Measurements from ENCODE around the gene TMEM120B.
"Not testable (repeated sequence)": the region's sequence is repeated elsewhere in the genome, so short reads cannot be mapped to it uniquely, and the experiment has no call there.

The TMEM120B gene

DNA sequence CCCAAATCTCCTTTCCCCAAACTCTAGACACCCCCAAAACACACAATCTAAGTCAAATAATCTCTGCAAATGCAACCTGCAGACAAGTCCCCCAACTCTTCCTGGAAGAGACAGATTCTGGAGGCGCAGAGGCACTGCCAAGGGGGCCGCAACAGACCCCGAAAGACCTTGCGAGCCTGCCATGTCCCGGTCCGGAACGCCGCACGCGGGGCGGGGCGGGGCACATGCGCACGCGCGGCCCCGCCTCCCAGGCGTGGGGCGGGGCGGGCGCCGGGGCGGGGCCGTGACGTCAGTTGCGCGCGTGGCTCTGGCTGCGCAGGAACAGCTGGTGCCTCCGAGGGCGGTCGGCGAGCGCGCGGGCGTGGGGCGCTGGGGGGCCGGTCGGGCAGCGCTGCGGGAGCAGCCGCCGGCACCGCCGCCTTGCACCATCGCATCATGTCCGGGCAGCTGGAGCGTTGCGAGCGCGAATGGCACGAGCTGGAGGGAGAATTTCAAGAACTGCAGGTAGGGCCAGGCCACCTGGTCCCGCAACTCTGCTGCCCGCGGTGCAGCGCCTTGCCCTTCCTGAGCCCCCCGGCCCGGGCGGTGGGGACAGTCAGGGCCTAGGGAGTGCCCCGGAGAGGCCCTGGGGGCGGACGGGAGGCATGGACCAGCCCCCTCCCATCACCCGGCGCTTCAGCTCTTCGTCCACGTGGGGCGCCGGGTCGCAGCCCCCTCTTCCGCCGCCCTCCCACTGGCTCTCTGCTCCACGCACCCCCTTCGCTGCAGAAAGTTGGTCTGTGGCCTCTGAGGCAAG, at the start of gene TMEM120B:
Gene TMEM120B, plus strand, starts transcription at position 292 of the 796 bp plus-strand sequence. Its CDS starts 144 bp downstream, at position 436.
- DNase-seq, result peak; percentile 88

GRCh38 chr12:121663610-121663929, 49.0 kb upstream of the TMEM120B start:
- no peak for DNase-seq

DNA sequence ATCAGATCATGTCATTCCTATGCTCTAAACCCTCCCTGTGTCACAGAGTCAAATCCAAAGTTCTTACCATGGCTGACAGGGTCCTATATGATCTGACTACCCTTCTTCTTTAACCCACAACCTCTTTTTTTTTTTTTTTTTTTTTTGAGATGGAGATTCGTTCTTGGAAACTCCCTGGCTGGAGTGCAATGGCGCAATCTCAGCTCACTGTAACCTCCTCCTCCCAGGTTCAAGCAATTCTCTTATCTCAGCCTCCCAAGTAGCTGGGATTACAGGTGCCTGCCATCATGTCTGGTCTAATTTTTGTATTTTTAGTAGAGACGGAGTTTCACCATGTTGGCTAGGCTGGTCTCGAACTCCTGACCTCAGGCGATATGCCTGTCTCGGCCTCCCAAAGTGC, 45.7 kb upstream of the TMEM120B start:
- not testable (repeated sequence) for DNase-seq

DNA sequence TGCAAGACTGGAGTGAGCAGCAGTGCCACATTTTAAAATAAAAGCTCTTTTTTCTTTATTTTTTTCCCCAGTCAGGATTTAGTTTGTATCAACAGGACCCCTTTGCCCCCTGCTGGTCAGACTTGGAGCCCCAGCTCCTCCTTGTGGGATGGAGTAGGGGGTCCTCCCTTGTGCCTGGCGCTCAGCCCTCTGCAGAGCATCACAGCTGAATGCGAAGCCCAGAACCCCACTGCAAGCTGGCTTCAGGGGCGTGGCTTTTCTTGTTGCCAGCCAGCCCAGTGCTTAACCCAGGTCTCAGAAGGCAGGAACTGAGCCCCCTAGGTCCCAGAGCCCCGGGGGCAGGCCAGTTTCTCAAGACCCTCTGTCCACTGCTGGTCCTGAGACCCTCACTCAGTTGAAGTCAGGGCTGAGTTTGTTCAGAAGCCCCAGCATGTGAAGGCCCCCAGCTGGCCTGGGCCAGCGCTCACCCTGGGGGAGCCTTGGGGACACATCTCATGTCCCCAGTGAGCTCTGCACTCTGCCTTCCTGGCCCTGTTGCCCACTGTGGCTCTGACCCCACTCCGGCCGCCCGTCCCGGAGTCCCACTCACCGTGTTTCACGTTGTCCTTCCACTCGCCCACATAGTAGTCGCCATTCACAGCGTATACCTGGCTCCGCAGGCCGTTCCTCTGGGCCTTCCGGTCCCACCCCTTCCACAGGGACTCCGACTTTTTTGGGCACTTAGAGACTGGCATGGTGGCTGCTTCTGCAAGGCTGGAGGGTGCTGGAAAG, 43.6 kb upstream of the TMEM120B start:
- DNase-seq, result peak; percentile 35

DNA sequence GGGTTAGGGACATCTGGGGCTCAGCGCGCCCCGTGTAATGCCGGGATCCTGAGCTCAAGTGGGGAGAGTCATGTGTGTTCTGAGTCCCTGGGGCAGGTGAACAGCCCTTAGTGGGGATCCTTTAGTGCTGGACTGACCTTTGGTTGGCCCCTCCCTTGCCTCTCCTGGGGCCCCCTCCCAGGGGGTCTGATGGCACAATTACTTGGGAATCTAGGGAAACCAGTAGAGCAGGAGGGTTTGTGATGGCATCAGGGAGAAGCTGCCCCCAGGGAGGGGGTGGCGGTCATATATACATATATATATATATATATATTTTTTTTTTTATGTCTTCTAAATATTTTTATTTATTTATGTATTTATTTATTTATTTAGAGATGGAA, 43.0 kb upstream of the TMEM120B start, which contains the start of gene MORN3:
Gene MORN3, minus strand, starts transcription at position 134 of the 380 bp plus-strand sequence. CDS start 171 bp downstream, outside the sequence.
- DNase-seq, result no peak

GRCh38 chr12:121673013-121673511, 39.5 kb upstream of the TMEM120B start:
- no peak for DNase-seq

DNA sequence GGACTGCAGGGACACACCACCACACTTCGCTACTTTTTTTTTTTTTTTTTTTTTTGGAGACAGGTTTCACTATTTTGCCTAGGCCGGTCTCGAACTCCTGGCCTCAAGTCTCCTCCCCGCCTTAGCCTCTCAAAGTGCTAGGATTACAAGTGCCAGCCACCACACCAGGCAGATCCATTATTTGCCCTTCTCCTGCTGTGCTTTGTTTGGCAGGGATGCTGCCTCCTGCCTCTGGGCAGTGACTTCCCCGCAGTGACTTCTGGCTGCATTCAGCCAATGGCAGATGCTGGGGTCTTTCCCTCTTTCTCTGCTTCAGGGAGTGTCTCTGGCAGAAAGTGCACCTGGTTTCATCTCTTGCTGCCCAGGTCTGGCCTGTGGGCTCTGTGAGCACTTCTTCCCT, 36.4 kb upstream of the TMEM120B start:
- no peak for DNase-seq

GRCh38 chr12:121678305-121678704, 34.2 kb upstream of the TMEM120B start:
- DNase-seq, result no peak

DNA sequence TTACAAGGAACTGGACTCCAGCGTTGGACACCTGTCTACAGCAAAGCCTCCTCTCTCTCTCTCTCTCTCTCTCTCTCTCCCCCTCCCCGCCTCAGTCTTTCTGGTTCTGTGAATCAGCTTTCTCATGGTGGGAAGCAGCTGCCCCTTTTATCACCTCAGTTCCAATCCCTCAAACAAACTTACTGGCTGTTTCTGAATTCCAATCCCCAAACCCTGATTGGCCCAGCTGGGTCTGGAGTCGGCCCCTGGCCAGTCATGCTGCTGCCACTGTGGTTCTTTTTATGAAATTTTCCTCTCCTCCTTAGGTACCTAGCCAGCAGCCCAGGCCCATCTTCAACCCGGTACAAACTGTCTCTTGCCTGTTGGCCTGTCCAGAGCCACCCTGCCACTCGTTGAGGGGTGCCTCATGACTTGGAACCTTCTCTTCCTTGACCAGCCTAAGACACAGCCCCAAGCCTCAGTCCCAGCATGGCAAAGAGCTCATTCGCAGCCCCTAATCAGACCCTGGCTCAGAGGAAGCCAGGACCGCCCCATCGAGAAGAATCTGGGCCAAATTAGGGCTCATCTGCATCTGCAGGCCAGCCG, 33.7 kb upstream of the TMEM120B start:
- DNase-seq, result no peak

DNA sequence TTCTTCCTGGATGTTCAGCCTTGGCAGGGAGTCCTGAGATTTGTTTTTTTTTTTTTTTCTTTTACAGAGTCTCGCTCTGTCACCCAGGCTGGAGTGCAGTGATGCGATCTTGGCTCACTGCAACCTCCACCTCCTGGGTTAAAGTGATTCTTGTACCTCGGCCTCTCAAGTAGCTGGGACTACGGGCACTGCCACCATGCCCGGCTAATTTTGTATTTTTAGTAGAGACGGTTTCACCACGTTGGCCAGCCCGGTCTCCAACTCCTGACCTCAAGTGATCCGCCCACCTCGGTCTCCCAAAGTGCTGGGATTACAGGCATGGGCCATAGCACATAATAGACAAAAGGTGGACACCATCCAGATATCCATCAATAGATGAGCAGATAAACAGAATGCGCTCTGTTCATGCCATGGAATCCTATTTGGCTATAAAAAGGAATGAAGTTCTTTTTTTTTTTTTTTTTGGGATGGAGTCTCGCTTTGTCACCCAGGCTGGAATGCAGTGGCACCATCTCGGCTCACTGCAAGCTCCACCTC, 32.8 kb upstream of the TMEM120B start:
- DNase-seq, result not testable (repeated sequence)

DNA sequence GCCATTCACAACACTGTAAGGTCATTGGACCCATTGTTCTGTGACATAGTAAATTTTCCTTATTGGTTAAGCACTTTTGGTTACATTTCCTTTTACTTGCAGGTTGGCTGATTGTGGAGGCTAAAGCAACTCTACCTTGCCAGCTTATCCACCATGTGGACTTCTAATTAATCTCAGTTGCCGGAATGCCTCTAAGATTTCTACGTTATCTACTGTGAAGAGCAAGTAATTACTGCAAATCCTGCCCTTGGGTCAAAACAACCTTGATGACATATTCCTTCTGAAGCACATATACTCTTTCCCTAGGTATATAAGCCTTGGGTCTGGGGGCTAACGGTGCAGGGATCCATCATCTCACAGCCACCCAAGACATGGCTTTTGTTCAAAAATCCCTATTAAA, 23.6 kb upstream of the TMEM120B start:
- DNase-seq, result no peak

- no peak for DNase-seq
Observed at GRCh38 chr12:121689430-121689829, 23.1 kb upstream of the TMEM120B start.

- DNase-seq, result not testable (repeated sequence)
Observed at GRCh38 chr12:121692744-121693143, 19.8 kb upstream of the TMEM120B start.

GRCh38 chr12:121693155-121693687, 19.3 kb upstream of the TMEM120B start:
- no peak for DNase-seq

DNA sequence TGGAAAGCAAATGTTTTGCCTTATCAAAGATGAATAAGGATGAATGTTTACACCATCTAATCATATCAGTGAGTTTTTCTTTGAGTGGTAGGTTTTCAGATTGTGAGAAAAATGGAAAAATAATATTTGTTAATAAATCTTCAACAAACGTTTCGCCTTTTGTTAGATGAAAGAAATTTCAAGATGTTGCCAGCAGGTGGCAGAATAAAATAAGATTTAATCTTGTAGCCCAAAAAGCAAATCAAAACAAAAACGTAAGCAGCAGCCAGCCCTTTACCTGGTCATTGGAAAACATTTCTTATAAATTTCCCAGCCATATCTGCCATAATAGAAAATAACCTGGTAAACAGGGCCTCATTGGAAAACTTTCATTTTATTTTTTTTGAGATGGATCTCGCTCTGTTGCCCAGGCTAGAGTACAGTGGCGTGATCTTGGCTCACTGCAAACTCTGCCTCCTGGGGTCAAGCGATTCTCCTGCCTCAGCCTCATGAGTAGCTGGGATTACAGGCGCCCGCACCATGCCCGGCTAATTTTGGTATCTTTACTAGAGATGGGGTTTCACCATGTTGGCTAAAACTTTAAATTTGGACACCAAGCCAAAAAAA, 15.4 kb upstream of the TMEM120B start:
- peak; percentile 62 for DNase-seq

DNA sequence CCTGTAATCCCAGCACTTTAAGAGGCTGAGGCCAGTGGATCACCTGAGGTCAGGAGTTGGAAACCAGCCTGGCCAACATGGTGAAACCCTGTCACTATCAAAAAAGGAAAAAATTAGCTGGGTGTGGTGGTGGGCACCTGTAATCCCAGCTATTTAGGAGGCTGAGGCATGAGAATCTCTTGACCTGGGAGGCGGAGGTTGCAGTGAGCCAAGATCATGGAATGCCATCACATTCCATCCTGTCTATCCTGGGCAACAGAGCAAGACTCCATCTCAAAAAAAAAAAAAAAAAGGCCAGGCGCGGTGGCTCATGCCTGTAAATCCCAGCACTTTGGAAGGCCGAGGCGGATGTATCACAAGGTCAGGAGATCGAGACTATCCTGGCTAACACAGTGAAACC, 14.7 kb upstream of the TMEM120B start:
- not testable (repeated sequence) for DNase-seq

GRCh38 chr12:121701667-121702277, 10.8 kb upstream of the TMEM120B start:
- DNase-seq, result no peak

- DNase-seq, result no peak
Observed at GRCh38 chr12:121702944-121703343, 9.6 kb upstream of the TMEM120B start.

GRCh38 chr12:121705514-121705913, 7.0 kb upstream of the TMEM120B start:
- DNase-seq, result no peak

GRCh38 chr12:121708313-121709063, 4.1 kb upstream of the TMEM120B start:
- DNase-seq, result no peak

GRCh38 chr12:121709064-121709424, 3.5 kb upstream of the TMEM120B start:
- not testable (repeated sequence) for DNase-seq
